DMS53 (cell line): ENCODE measurements around the gene SH2D3A.
A peak's percentile ranks its signal among the peaks of the same experiment; 100 is the strongest.
"Not testable (repeated sequence)": the region's sequence is repeated elsewhere in the genome, so short reads cannot be mapped to it uniquely, and the experiment has no call there.

ENCODE experiments used
- DNase-seq: peaks from one replicate; lab custom pipeline; 2025; lab: John Stamatoyannopoulos, UW

SH2D3A gene

DNA sequence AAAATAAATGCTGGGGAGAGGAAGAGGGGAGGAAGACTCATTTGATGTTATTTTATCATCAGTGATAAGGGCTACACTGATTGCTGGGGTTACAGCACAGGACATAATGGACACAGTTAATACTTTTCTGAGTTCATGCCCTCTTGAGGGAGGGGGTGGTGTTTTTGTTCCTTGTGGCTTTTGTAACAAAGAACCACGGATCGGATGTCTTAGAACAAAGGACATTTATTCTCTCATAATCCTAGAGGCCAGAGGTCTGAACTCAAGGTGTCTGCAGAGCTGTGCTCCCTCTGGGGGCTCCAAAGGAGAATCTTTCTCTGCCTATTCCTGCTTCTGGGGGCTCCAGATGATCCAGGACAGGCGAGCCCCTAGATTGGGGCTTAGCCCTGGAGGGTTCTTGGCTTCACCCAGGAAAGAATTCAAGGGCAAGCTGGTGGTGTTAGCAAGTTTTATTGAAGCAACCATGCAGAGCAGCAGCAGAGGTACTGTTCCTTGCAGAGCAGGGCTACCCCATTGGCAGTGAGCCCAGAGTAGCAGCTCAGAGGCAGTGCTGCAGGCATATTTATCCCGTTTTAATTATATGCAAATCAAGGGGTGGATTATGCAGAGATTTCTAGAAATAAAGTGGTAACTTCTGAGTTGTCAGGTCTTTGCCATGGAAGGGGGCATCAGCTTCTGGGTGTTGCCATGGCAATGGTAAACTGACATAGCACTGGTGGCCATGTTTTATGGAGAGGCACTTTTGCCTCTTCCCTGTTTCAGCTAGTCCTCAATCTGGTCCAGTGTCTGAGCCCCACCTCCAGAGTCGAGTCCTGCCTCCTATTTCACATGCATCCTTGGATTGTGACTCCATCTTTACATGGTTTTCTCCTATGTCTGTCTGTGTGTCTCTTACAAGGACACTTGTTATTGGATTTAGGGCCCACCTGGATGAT, 23.2 kb upstream of the SH2D3A start:
- DNase-seq = no peak

DNA sequence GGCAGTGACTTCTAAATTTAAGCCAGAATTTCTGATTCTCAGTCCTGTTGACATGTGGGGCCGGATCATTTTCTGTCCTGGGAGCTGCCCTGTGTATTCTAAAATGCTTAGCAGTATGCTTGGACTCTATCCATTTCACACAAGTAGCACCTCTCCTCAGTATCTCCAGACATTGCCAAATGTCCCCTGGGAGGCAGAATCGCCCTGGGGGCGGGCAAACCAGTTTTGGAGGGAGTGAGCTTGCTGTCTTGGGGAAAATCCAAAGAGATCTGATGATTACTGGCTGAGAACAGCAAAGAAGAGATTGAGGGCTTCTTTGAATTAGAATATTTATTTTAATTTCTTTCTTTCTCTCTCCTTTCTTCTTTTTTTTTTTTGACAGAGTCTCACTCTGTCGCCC, 21.7 kb upstream of the SH2D3A start:
- no peak for DNase-seq

DNA sequence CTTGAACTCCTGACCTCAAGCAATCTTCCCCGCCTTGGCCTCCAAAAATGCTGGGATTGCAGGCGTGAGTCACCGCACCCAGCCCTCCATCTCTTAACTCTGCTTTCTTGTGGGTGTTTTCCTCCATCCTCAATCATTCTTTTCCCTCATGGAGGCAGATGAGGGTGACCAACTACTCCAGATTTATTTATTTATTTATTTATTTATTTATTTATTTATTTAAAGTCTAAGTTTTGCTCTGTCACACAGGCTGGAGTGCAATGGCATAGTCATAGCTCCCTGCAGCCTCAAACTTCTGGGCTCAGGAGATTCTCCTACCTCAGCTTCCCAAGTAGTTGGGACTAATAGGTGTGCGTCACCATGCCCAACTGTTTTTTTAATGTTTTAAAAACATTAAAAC, 20.2 kb upstream of the SH2D3A start:
- DNase-seq = no peak

DNA sequence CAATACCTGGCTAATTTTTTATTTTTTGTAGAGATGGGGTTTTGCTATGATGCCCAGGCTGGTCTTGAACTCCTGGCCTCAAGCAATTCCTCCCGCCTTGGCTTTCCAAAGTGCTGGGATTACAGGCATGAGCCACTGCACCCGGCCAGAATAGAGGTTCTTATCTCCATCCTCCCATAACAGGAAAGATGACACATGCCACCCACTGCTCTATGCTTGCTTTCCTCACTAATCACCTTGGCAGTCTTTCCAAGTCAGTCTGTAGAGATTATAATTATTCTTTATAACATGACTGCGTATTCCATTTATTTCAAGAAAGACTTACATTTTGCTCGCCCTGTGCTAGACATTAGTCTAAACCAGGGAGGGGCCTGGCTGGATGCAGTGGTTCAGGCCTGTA, 12.0 kb upstream of the SH2D3A start:
- no peak for DNase-seq

DNA sequence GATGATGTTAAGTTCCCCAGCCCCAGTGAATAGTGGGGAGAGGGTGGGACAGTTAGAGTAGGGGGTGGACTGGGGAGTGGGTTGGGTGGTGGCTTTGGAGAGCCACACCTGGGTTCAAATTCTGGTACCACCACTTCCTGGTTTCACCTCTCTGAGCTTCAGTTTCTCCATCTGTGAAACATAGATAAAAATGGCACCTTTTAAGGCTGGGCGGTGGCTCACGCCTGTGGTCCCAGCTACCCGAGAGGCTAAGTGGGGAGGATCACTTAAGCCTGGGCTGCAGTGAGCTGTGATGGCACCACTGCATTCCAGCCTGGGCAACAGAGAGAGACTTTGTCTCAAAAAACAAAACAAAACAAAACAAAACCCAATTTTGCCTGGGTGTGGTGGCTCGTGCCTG, 11.2 kb upstream of the SH2D3A start:
- DNase-seq = no peak

- no peak for DNase-seq
These were observed 10.2 kb upstream of the SH2D3A start for GRCh38 chr19:6777434-6777833.

GRCh38 chr19:6776999-6777398, 9.8 kb upstream of the SH2D3A start:
- no peak for DNase-seq

DNA sequence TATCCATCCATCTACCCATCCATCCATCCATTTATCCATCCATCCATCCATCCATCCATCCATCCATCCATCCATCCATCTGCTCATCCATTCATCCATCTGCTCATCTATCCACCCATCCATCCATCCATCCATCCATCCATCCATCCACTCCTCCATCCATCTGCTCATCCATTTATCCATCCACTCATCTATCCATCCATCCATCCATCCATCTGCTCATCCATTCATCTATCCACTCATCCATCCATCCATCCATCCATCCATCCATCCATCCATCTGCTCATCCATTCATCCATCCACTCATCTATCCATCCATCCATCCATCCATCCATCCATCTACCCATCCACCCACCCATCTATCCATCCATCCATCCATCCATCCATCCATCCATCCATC, 8.8 kb upstream of the SH2D3A start:
- not testable (repeated sequence) for DNase-seq

GRCh38 chr19:6774821-6775707, 7.8 kb upstream of the SH2D3A start:
- no peak for DNase-seq

- no peak for DNase-seq
These were observed 6.2 kb upstream of the SH2D3A start for GRCh38 chr19:6773323-6773931.

DNA sequence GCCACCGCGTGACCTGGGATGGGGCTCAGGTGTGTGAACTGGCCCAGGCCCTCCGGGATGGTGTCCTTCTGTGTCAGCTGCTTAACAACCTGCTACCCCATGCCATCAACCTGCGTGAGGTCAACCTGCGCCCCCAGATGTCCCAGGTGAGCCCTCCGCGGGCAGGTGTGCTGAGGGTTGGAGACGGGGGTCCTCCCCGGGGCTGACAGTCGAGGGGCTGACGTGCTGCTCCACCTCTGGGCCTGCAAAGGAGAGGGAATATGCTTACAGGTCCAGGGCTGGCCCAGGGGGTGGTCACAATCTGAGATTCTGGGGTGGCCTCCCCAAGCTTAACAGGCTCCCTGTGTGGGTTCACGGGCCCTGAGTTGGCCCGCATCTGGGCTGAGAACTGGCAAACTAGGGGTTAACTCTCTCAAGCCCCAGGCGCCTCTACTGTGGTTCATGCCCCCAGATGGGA, 5.7 kb upstream of the SH2D3A start:
- DNase-seq = no peak

DNA sequence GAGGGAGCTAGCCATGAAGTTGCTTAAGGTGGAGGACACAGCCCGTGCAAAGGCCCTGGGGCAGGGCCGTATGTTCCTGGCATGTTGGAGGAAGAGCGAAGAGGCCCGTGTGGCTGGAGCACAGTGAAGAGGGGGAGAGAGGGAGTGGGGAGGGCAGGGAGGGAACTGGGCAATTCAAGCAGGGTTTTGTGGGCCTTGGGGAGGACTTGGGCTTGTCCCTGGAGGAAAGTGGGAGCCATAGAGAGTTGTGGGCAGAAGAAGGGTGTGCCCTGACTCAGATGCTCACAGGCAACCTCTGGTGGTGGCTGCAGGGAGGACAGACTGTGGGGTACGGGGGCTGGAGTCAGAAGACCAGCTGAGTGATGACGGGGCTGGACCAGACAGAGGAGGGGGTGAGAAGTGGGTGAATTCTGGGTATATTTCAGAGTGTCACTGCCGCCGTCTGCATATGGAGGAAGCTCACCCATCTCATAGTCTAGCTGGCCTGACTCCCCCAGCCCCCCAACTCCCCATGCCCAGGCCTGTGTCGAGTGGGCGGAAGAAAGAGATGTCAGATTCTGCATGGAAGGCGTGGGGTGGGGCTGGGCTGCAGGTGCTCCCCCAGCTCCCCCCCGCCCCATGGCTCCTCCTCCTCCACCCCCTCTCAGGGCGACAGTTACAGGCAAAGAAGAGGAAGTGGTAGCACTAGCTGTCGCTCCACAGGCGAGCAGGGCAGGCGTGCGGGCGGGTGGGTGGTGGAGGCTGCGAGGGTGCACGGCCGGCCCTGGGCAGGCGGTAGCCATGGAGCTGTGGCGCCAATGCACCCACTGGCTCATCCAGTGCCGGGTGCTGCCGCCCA, 5.0 kb upstream of the SH2D3A start, which contains the start of gene VAV1:
TSS of gene VAV1 (plus strand) at position 681 of the 838 bp plus-strand sequence. CDS start at position 781, 100 bp downstream.
- no peak for DNase-seq

- DNase-seq = not testable (repeated sequence)
These were observed 4.4 kb upstream of the SH2D3A start for GRCh38 chr19:6771648-6772027.

- no peak for DNase-seq
These were observed 1.9 kb upstream of the SH2D3A start for GRCh38 chr19:6769006-6769619.

DNA sequence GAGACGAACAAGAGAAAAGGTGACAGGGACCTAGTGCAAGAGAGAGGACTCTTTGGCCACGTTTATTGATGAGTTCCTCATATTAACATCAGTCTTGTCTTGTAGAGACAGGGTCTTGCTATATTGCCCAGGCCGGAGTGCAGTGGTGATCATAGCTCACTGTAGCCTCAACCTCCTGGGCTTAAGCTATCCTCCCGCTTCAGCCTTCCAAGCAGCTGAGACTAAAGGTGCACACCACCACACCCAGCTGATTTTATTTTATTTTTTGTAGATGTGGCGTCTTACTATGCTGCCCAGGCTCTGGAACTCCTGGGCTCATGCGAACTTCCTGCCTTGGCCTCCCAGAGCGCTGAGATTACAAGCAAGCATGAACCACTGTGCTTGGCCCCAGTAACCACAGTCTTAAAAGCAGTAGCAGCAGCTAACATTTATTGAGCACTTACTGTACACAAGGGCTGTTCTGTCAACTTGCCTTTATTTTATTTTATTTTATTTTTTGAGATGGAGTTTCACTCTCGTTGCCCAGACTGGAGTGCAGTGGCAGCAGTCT, 1.1 kb upstream of the SH2D3A start:
- DNase-seq = no peak

DNA sequence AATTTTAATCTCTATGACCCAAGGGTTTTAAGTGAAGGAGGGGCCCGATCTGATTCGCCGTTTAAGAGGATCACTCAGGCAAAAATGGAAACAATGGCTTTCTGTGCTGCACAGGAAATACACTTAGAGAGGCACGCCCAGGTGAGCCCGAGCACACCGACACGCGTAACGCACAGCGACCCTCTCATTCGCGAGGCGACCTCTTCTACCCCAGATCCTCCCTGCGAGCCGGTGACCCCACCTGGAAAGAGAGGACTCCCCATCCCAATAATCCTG, 216 bp downstream of the SH2D3A start:
- peak; percentile 47 for DNase-seq

DNA sequence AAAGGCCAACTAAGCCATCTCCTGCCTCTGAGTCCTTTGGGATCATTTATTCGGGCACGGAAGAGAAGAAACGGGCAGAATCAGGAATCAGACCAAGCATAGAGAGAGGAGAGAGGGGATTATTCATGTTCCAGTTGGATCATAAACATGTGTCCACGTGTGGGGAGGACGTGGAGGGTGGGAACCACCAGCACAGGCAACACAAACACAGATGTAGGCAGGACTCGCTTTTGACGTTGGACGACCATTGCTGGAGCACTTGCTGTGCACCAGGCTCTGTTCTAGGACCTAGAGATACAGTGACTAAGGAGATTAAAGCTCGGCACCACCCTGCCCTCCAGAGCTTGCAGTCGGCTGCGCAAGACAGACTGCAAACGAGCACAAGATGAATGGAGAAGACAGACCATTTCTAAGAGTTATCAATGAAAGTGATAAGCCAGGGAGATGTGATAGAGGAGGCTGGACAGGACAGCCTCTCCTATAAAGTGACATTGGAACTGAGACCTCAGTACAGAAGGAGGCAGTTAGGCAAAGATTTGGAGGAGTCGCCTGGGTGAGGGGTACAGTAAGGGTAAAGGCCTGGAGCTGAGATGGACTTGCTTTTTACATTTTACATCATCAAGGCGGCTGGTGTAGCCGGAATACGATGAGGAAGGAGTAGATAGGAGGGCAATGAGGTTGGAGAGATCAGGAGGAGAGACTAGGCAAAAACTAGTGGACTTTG, 716 bp downstream of the SH2D3A start:
- DNase-seq = peak; percentile 37

DNA sequence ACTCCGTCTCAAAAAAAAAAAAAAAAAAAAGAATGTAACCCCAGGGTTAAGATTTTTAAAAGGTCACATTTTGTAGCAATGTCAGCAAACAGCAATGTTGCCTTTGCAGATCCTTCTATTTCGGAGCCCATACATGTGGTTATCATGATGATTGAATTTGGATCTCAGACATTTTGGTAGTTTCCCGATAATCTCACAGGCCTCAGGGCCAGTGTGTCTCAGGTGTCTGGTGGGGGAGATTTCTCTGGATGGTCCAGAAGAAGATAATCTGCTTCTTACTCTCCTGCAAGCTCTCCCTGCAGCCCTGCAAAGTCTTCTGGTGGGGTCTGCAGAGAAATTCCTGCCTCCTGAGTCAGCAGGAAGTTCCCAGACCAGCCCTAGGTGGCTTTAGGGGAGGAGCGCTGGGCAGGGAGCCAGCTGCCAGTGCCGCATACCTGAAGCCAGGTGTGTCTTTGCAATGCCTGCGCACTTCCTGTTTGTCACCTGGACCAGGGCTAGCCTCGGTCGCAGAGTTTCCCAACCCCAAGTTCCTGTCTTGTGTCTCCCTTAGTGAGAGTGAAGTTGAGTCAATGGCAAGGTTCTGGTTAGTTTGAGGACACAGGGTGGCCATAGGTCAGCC, 1.4 kb downstream of the SH2D3A start:
- peak; percentile 77 for DNase-seq

- DNase-seq = not testable (repeated sequence)
These were observed 4.9 kb downstream of the SH2D3A start for GRCh38 chr19:6762253-6762797.
